ENCODE results near the gene CEP350. TPM values are rescaled to one million over a fixed set of nuclear protein-coding genes. Genes with fewer than 3 reads are reported as not detected.

The CEP350 gene
- total RNA-seq, 1 experiment from 2014 or later: 42.2 TPM

DNA sequence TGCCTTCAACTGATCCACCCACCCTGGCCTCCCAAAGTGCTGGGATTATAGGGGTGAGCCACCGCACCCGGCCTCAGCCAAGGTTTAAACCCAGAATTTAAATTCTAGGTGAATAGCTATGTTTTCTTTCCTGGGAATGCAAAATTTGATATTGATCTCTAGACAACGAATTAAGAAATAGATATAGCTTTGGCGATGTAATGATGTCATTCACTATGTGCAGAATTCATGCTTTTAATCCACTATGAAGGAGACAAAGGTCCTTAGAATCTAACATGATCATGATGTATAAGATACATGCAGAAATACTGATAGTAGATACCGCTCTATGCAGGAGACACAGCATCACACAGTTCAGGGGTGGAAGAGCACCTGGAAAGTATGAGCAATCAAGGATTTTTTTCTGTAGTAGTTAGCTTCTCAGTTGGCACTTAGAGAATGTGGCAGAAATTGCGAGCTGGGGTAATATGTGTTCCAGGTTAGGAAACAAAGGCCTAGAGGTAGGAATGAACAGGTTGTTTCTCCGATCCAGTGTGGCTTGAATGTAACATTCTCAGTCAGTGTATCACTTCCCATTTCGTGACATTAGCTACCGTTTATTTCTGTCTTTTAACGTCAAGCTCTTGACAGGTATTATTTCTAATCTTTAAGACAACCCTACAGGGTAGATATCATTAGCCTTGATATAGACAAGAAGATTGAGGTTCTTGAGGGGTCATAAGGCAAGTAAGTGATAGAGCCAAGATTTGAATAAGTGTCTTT, 3.0 kb upstream of the CEP350 start:
- Histone ChIP-seq H3K4me3 (ENCODE audit: low read depth, low read length, poor library complexity, severe bottlenecking) (no peak overlapping the region), H3K27me3 (replicated peaks; ENCODE audit: insufficient read depth, low read depth, low read length, poor library complexity) (peaks cover 19% of the 10 kb centered on the region), H3K27ac (ENCODE audit: low read depth, low read length, poor library complexity, severe bottlenecking) (no peak overlapping the region), H3K36me3 (ENCODE audit: insufficient read depth, low read length, poor library complexity, severe bottlenecking) (no peaks in the 10 kb centered on the region), H3K4me1 (ENCODE audit: insufficient read depth, low read length, poor library complexity, severe bottlenecking) (peaks cover 15% of the 10 kb centered on the region), H3K9me3 (ENCODE audit: low read depth, low read length, poor library complexity, severe bottlenecking) (no peaks in the 10 kb centered on the region)
- no peak for TF ChIP-seq EZH2 (IDR thresholded peaks at IDR 0.05; ENCODE audit: borderline replicate concordance, low read depth, low read length, poor library complexity, severe bottlenecking)
- TF ChIP-seq, protein P1, sequence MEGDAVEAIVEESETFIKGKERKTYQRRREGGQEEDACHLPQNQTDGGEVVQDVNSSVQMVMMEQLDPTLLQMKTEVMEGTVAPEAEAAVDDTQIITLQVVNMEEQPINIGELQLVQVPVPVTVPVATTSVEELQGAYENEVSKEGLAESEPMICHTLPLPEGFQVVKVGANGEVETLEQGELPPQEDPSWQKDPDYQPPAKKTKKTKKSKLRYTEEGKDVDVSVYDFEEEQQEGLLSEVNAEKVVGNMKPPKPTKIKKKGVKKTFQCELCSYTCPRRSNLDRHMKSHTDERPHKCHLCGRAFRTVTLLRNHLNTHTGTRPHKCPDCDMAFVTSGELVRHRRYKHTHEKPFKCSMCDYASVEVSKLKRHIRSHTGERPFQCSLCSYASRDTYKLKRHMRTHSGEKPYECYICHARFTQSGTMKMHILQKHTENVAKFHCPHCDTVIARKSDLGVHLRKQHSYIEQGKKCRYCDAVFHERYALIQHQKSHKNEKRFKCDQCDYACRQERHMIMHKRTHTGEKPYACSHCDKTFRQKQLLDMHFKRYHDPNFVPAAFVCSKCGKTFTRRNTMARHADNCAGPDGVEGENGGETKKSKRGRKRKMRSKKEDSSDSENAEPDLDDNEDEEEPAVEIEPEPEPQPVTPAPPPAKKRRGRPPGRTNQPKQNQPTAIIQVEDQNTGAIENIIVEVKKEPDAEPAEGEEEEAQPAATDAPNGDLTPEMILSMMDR (conservative IDR thresholded peaks at IDR 0.05; ENCODE audit: low read depth, low read length): no peak
- no TSS peak for BruUV-seq (replicated peaks)
- POLR2A ChIA-PET (ENCODE audit: low non-redundant PET): interaction anchor here (0.6 kb wide), 1 partner anchor 869 kb away, joined by 6 read pairs; no protein-coding TSS in a partner anchor
- DNase-seq (ENCODE audit: low spot score): no peak
- intact Hi-C loops (cut with micrococcal nuclease; ENCODE audit: unreplicated experiment): loop anchor here (10.0 kb wide), 1 partner anchor 213 kb away; no protein-coding TSS in a partner anchor
- CTCF ChIA-PET: no interaction called here

DNA sequence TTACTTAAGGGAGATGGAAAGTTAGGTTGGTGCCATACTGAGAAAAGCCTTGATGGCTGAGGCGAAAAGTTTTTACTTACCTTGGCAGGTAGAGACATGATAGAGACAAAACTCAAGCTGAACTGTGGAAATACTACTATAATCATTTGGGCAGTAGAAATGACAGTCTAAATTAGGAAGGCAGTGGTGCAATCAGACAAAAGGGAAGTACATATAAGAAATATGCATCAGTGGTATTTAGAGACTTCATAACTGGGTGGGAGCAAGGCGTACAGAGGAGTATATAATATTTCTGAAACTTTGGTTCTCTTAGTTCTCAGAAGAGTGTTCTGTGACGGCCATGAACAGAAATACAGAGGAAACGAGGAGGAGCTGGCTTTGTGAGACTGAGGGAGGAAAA, 2.4 kb upstream of the CEP350 start:
- no peak for DNase-seq (ENCODE audit: low spot score)
- Histone ChIP-seq H3K27me3 (replicated peaks; ENCODE audit: insufficient read depth, low read depth, low read length, poor library complexity) (peaks cover 13% of the 10 kb centered on the region), H3K27ac (ENCODE audit: low read depth, low read length, poor library complexity, severe bottlenecking) (no peak overlapping the region), H3K9me3 (ENCODE audit: low read depth, low read length, poor library complexity, severe bottlenecking) (no peaks in the 10 kb centered on the region), H3K4me1 (ENCODE audit: insufficient read depth, low read length, poor library complexity, severe bottlenecking) (peaks cover 16% of the 10 kb centered on the region), H3K36me3 (ENCODE audit: insufficient read depth, low read length, poor library complexity, severe bottlenecking) (no peaks in the 10 kb centered on the region), H3K4me3 (ENCODE audit: low read depth, low read length, poor library complexity, severe bottlenecking) (no peak overlapping the region)
- BruUV-seq (replicated peaks): no TSS peak
- CTCF ChIA-PET: no interaction called here
- intact Hi-C loops (cut with micrococcal nuclease; ENCODE audit: unreplicated experiment): loop anchor here (10.0 kb wide), 1 partner anchor 213 kb away; no protein-coding TSS in a partner anchor
- POLR2A ChIA-PET (ENCODE audit: low non-redundant PET): no interaction called here
- TF ChIP-seq, protein P1 (conservative IDR thresholded peaks at IDR 0.05; ENCODE audit: low read depth, low read length): no peak
- no peak for TF ChIP-seq EZH2 (IDR thresholded peaks at IDR 0.05; ENCODE audit: borderline replicate concordance, low read depth, low read length, poor library complexity, severe bottlenecking)

DNA sequence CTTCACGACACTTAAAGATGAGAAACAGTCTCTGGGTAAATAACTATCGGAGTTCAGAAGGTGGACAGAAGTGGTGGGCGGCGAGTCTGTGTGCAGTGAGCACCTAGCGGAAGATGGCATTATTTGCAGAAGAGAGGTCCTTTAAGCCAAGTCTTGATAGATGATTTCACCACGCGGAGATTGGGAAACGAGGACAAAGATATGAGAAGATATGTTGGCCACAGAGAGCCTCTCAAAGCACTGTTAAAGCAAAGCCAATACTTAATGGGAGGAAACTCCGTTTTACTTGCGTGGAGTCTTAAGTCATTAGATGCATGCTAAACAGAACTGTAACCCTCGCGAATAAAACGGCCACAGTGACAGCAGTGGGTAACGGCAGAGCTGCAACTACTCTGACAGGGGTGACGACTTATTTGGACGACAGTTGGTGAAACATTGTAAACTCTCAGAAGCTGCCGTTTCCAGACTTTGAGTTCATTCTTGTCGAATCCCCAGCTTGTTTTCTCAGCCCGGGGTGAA, 577 bp upstream of the CEP350 start:
- Histone ChIP-seq H3K4me1 (ENCODE audit: insufficient read depth, low read length, poor library complexity, severe bottlenecking) (peaks cover 27% of the 10 kb centered on the region), H3K9me3 (ENCODE audit: low read depth, low read length, poor library complexity, severe bottlenecking) (no peaks in the 10 kb centered on the region), H3K4me3 (ENCODE audit: low read depth, low read length, poor library complexity, severe bottlenecking) (peak overlapping the region; percentile 97), H3K27me3 (replicated peaks; ENCODE audit: insufficient read depth, low read depth, low read length, poor library complexity) (no peaks in the 10 kb centered on the region), H3K36me3 (ENCODE audit: insufficient read depth, low read length, poor library complexity, severe bottlenecking) (no peaks in the 10 kb centered on the region), H3K27ac (ENCODE audit: low read depth, low read length, poor library complexity, severe bottlenecking) (peak overlapping the region; percentile 96)
- TF ChIP-seq, protein P1 (conservative IDR thresholded peaks at IDR 0.05; ENCODE audit: low read depth, low read length): peak; percentile 17; the same call in 1 of the 2 replicates
- TF ChIP-seq EZH2 (IDR thresholded peaks at IDR 0.05; ENCODE audit: borderline replicate concordance, low read depth, low read length, poor library complexity, severe bottlenecking): no peak
- DNase-seq (ENCODE audit: low spot score): peak; percentile 61
- intact Hi-C loops (cut with micrococcal nuclease; ENCODE audit: unreplicated experiment): loop anchor here (1.0 to 10.0 kb wide), 2 partner anchors 72 to 211 kb away; partner anchors contain the start of gene TOR1AIP1
- POLR2A ChIA-PET (ENCODE audit: low non-redundant PET): no interaction called here
- CTCF ChIA-PET: interaction anchor here (0.5 kb wide), 1 partner anchor 139 kb away, joined by 3 read pairs; no protein-coding TSS in a partner anchor
- BruUV-seq (replicated peaks): TSS peak; percentile 97
